CD14-positive monocyte (primary cell): ENCODE results near the gene KIAA1328. TPM values are rescaled to one million over a fixed set of nuclear protein-coding genes. Genes with fewer than 3 reads are reported as not detected.

ENCODE experiments used
- DNase-seq, 3 donors: peaks; one replicate each; pipeline ENCODE4 v3.0.0-alpha.2; 2011 to 2022
- H2AFZ ChIP-seq: 2 replicates; pipeline ENCODE4 v1.6.0; 2012; ENCODE audit warnings: mild to moderate bottlenecking, low read depth, low read length, inconsistent platforms; ENCODE audit not compliant: insufficient read depth, poor library complexity, severe bottlenecking
- H3K27ac ChIP-seq, 2 donors: 1 replicate in 1 of 2; 2 replicates in 1 of 2; pipeline ENCODE4 v1.5.1; 2012 to 2013; ENCODE audit warnings: low read length in 2 of 2, control low read depth in 1 of 2, inconsistent platforms in 1 of 2, low read depth in 1 of 2, mild to moderate bottlenecking in 1 of 2
- H3K27me3 ChIP-seq, 2 donors: one replicate each; pipeline versions ENCODE4 v1.6.0 to v1.6.1; 2011 to 2013; ENCODE audit warnings: low read length in 2 of 2; ENCODE audit not compliant: control insufficient read depth in 2 of 2, insufficient read depth in 2 of 2
- H3K36me3 ChIP-seq, 2 donors: replicated peaks in 1 of 2; 1 replicate in 1 of 2; 2 replicates in 1 of 2; pipeline versions ENCODE4 v1.5.1 to v1.6.1; 2012 to 2013; ENCODE audit warnings: low read length in 2 of 2, control low read depth in 1 of 2, inconsistent platforms in 1 of 2, mild to moderate bottlenecking in 1 of 2; ENCODE audit not compliant: insufficient read depth in 2 of 2, control insufficient read depth in 1 of 2
- H3K4me1 ChIP-seq, 2 donors: 1 replicate in 1 of 2; 2 replicates in 1 of 2; pipeline versions ENCODE4 v1.5.1 to v1.6.1; 2012 to 2013; ENCODE audit warnings: low read length in 2 of 2, control low read depth in 1 of 2, inconsistent platforms in 1 of 2, mild to moderate bottlenecking in 1 of 2, moderate library complexity in 1 of 2; ENCODE audit not compliant: insufficient read depth in 2 of 2, control insufficient read depth in 1 of 2
- H3K4me2 ChIP-seq: replicated peaks from 2 replicates; pipeline ENCODE3; 2012; ENCODE audit warnings: low read length, moderate library complexity, mild to moderate bottlenecking; ENCODE audit not compliant: poor library complexity, severe bottlenecking; ENCODE audit errors: extremely low read depth
- H3K4me3 ChIP-seq, 3 experiments: fragments of 200-600 bp in 1 of 3; sonication (generic) in 1 of 3; replicated peaks in 1 of 3; 1 replicate in 2 of 3; 2 replicates in 1 of 3; pipeline ENCODE4 v1.5.1; 2011 to 2013; ENCODE audit warnings: low read length in 3 of 3, mild to moderate bottlenecking in 3 of 3, control low read depth in 2 of 3, low read depth in 2 of 3, inconsistent platforms in 1 of 3, moderate library complexity in 1 of 3
- H3K79me2 ChIP-seq: 2 replicates; pipeline ENCODE4 v1.6.0; 2012; ENCODE audit warnings: mild to moderate bottlenecking, control low read depth, inconsistent platforms, low read length, moderate library complexity; ENCODE audit not compliant: insufficient read depth
- H3K9ac ChIP-seq: 2 replicates; pipeline ENCODE4 v1.6.0; 2017; ENCODE audit warnings: low read length, mild to moderate bottlenecking; ENCODE audit not compliant: insufficient read depth, poor library complexity, severe bottlenecking
- H3K9me3 ChIP-seq, 2 donors: replicated peaks in 1 of 2; 1 replicate in 1 of 2; 2 replicates in 1 of 2; pipeline versions ENCODE4 v1.5.1 to v1.6.1; 2012 to 2013; ENCODE audit warnings: low read length in 2 of 2, control low read depth in 1 of 2; ENCODE audit not compliant: control insufficient read depth in 1 of 2, insufficient read depth in 1 of 2
- H4K20me1 ChIP-seq: 2 replicates; pipeline ENCODE4 v1.6.0; 2012; ENCODE audit warnings: mild to moderate bottlenecking, low read length, control low read depth, moderate library complexity; ENCODE audit not compliant: insufficient read depth
- H3K27ac Mint-ChIP-seq, 7 donors: one replicate each; pipeline ENCODE4 v1.8.0; 2020; ENCODE audit warnings: mild to moderate bottlenecking in 7 of 7, mixed read lengths in 7 of 7, moderate library complexity in 6 of 7, inconsistent platforms in 2 of 7
- H3K27me3 Mint-ChIP-seq, 3 donors: one replicate each; pipeline ENCODE4 v1.8.0; 2021 to 2022; ENCODE audit warnings: low read depth in 3 of 3, mild to moderate bottlenecking in 3 of 3, mixed read lengths in 3 of 3, moderate library complexity in 3 of 3, inconsistent platforms in 1 of 3
- H3K36me3 Mint-ChIP-seq, 2 donors: one replicate each; pipeline ENCODE4 v1.8.0; 2020; ENCODE audit warnings: mixed read lengths in 2 of 2, inconsistent platforms in 1 of 2, mild to moderate bottlenecking in 1 of 2
- H3K4me1 Mint-ChIP-seq: one replicate; pipeline ENCODE4 v1.8.0; 2020; ENCODE audit warnings: mild to moderate bottlenecking, mixed read lengths
- H3K4me3 Mint-ChIP-seq, 2 donors: one replicate each; pipeline ENCODE4 v1.8.0; 2020; ENCODE audit warnings: mild to moderate bottlenecking in 2 of 2, mixed read lengths in 2 of 2, moderate library complexity in 1 of 2
- H3K9me3 Mint-ChIP-seq, 7 donors: one replicate each; pipeline ENCODE4 v1.8.0; 2020 to 2022; ENCODE audit warnings: mixed read lengths in 7 of 7, mild to moderate bottlenecking in 6 of 7, moderate library complexity in 6 of 7, inconsistent platforms in 2 of 7
- WGBS: methylation state at CpG from one replicate; pipeline ENCODE4 v1.1.5; 2013; ENCODE audit warnings: missing lambda C conversion rate; ENCODE audit not compliant: insufficient coverage; 5-methylcytosine and 5-hydroxymethylcytosine counted together
- intact Hi-C, 2 donors: fragments of 100-400 bp; cut with micrococcal nuclease; formaldehyde crosslinking; loops; one replicate each; pipeline versions ENCODE4 v1.15.0 to v1.15.1; 2023
- polyA plus RNA-seq, 3 donors: library from polyadenylated mRNA; depleted of rRNA in 1 of 3; unstranded in 2 of 3; stranded (reverse) in 1 of 3; fragments of 300-500 nt in 2 of 3; fragments of >200 nt in 1 of 3; fragmentation: Illumina TruSeq in 2 of 3; gene quantifications; 1 replicate in 2 of 3; 2 replicates in 1 of 3; pipeline ENCODE4 v1.2.3, GENCODE V29; 2012 to 2021
- TF ChIP-seq, protein P1 (sequence below): fragments of 200-600 bp; IDR thresholded peaks from one replicate; pipeline ENCODE4 v1.8.0; 2022; ENCODE audit warnings: antibody characterized with exemption, mild to moderate bottlenecking

The KIAA1328 gene
- polyA plus RNA-seq, 3 donors: 3.7 to 3.9 (median 3.8) TPM

DNA sequence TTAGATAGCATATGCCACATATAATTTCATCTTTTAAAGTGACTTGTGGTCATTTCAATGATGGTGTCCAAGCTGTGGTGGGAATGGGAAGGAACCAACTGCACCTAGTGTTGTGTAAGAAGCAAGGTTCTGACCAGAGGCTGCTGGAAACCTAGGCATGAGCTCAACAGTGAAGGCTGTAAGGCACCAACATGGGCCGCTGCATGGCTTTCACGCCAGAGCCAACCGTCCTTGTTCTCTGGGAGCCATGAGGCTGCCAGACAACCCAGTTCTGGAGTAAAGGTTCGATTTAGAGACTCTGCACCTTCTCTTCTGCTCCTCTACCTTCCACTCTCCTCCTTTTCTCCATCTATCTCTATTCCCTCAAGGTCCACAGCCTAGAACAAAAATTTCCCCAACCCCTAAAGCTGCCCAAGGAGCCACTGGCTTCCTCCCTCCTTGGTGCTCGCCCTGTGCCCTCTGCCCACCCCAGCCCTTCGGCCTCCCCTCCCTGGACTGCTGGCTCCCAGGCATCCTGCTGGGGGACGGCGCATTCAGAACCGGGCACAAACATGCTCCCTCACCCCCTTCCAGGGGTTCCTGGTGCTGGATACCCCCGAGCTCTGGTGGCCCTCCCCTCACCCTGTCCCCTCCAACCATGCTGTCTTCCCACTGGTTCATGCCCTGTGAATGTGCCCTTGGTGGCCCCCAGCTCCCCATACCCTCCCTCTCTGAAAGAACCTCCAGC lies 431.6 kb downstream of the KIAA1328 start:
- Histone ChIP-seq H4K20me1 (no peaks in the 10 kb centered on the region), H3K79me2 (no peaks in the 10 kb centered on the region), H3K9me3 (no peaks in the 10 kb centered on the region), H3K27me3 (peaks cover 3 to 14% of the 10 kb centered on the region in 2 donors), H3K36me3 (no peaks in the 10 kb centered on the region), H3K4me2 (no peak overlapping the region), H3K27ac (no peak overlapping the region), H3K4me1 (no peaks in the 10 kb centered on the region), H3K9ac (no peak overlapping the region), H3K4me3 (no peak overlapping the region), H2AFZ (no peak overlapping the region)
- no peaks in the 10 kb centered on the region for H3K4me1 Mint-ChIP-seq
- no peaks in the 10 kb centered on the region for H3K36me3 Mint-ChIP-seq
- H3K27ac Mint-ChIP-seq: no peak overlapping the region
- 82% methylated on average over 10 of the region's 10 CpGs for WGBS
- TF ChIP-seq, protein P1, sequence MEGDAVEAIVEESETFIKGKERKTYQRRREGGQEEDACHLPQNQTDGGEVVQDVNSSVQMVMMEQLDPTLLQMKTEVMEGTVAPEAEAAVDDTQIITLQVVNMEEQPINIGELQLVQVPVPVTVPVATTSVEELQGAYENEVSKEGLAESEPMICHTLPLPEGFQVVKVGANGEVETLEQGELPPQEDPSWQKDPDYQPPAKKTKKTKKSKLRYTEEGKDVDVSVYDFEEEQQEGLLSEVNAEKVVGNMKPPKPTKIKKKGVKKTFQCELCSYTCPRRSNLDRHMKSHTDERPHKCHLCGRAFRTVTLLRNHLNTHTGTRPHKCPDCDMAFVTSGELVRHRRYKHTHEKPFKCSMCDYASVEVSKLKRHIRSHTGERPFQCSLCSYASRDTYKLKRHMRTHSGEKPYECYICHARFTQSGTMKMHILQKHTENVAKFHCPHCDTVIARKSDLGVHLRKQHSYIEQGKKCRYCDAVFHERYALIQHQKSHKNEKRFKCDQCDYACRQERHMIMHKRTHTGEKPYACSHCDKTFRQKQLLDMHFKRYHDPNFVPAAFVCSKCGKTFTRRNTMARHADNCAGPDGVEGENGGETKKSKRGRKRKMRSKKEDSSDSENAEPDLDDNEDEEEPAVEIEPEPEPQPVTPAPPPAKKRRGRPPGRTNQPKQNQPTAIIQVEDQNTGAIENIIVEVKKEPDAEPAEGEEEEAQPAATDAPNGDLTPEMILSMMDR: no peak
- peaks cover 0 to 6% (median 2%) of the 10 kb centered on the region in 7 donors for H3K9me3 Mint-ChIP-seq
- no peak overlapping the region for H3K4me3 Mint-ChIP-seq
- no peak for DNase-seq
- peaks cover 17 to 20% (median 18%) of the 10 kb centered on the region in 3 donors for H3K27me3 Mint-ChIP-seq
- intact Hi-C loops: no loop called here

DNA sequence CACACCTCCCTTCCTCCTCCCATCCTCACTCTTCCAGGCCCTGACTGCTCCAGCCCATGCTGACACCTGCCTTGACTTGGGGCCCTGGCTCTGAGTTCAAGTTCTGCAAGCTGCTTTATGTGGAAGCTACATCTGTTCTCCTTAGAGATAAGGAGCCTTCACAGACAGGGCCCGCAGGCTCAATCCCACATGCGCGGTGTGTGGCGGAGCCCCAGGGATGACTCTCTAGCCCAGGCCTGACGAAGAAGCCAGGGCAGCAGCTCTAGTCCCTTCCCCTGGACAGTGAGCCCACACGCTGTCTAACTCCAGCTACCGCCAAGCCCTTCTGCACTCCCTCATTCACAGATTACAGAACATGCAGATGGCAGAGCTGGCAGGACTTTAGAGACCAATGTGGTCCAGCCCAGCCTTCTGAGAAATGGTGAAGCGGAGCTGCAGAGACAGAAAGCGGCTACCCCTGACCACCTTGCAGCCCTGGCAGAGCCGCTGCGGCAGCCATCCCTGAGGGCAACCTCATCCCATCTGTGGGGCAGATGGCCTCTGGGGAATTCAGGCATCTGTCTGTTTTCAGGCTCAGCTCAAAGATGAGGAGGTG lies 432.4 kb downstream of the KIAA1328 start:
- intact Hi-C loops: no loop called here
- no peak overlapping the region for H3K27ac ChIP-seq
- Mint-ChIP-seq H3K4me1 (no peaks in the 10 kb centered on the region), H3K9me3 (peaks cover 0 to 6% (median 2%) of the 10 kb centered on the region in 7 donors), H3K27ac (no peak overlapping the region), H3K4me3 (no peak overlapping the region), H3K36me3 (no peaks in the 10 kb centered on the region), H3K27me3 (peaks cover 10 to 14% (median 13%) of the 10 kb centered on the region in 3 donors)
- no peaks in the 10 kb centered on the region for H3K36me3 ChIP-seq
- no peaks in the 10 kb centered on the region for H3K4me1 ChIP-seq
- TF ChIP-seq, protein P1: no peak
- H2AFZ ChIP-seq: no peak overlapping the region
- no peaks in the 10 kb centered on the region for H4K20me1 ChIP-seq
- H3K4me2 ChIP-seq: no peak overlapping the region
- no peak for DNase-seq
- H3K27me3 ChIP-seq: peaks cover 0 to 6% of the 10 kb centered on the region in 2 donors
- no peaks in the 10 kb centered on the region for H3K79me2 ChIP-seq
- 98% methylated on average over 7 of the region's 11 CpGs for WGBS
- H3K9me3 ChIP-seq: no peaks in the 10 kb centered on the region
- no peak overlapping the region for H3K4me3 ChIP-seq
- no peak overlapping the region for H3K9ac ChIP-seq
